Measurements from ENCODE around the gene MICU1. TPM values are rescaled to one million over a fixed set of nuclear protein-coding genes. Genes with fewer than 3 reads are reported as not detected.

Gene MICU1
- total and polyA plus RNA-seq, 10 of the 15 experiments (the other 5 are each of a cell fraction or from before 2014, with no cell fraction given): 18.2 to 36.4 (median 22.2) TPM

GRCh38 chr10:72587568-72587967 is 38.3 kb downstream of the MICU1 start:
- DNase-seq (ENCODE audit: low read depth, low spot score): no peak
- Histone ChIP-seq H3K36me3 (ENCODE audit: control insufficient read depth in 2 of 2, insufficient read depth in 2 of 2, low read length in 1 of 2) (no peaks in the 10 kb centered on the region), H2AFZ (ENCODE audit: control insufficient read depth, low read depth, low read length) (no peak overlapping the region), H3K4me1 (ENCODE audit: control insufficient read depth, insufficient read depth, low read length) (no peaks in the 10 kb centered on the region), H3K79me2 (ENCODE audit: control insufficient read depth, insufficient read depth, low read length) (no peaks in the 10 kb centered on the region), H3K4me2 (ENCODE audit: control insufficient read depth, insufficient read depth) (no peak overlapping the region), H4K20me1 (ENCODE audit: control insufficient read depth, insufficient read depth) (no peaks in the 10 kb centered on the region), H3K9ac (ENCODE audit: control insufficient read depth, insufficient read depth, low read length) (no peak overlapping the region), H3K27me3 (replicated peaks in 1 of 2; ENCODE audit: control insufficient read depth in 2 of 2, insufficient read depth in 2 of 2, low read length in 1 of 2) (no peaks in the 10 kb centered on the region), H3K9me3 (replicated peaks; ENCODE audit: control insufficient read depth, insufficient read depth, low read length) (no peaks in the 10 kb centered on the region), H3K27ac (ENCODE audit: control insufficient read depth, insufficient read depth) (no peak overlapping the region), H3K4me3 (no peak overlapping the region)
- CTCF ChIA-PET: no interaction called here
- POLR2A ChIA-PET: no interaction called here
- 97% methylated on average over 5 of the region's 5 CpGs for WGBS (ENCODE audit: insufficient coverage, insufficient replicate concordance, low lambda C conversion rate, missing lambda C conversion rate)
- no TSS peak for BruUV-seq (replicated peaks)
- TF ChIP-seq FOXM1 (IDR thresholded peaks at IDR 0.05; ENCODE audit: low read depth, low read length) (no peak), ESRRA (IDR thresholded peaks at IDR 0.05; ENCODE audit: low read length) (no peak), IRF4 (IDR thresholded peaks at IDR 0.05; ENCODE audit: low read depth, low read length) (no peak), EZH2 (IDR thresholded peaks at IDR 0.05; ENCODE audit: borderline replicate concordance, control insufficient read depth, low read depth, low read length) (no peak)
- RAD21 ChIA-PET (ENCODE audit: unreplicated experiment): no interaction called here
- SMC1A ChIA-PET (ENCODE audit: uncharacterized antibody, unreplicated experiment): interaction anchor here (1.3 kb wide), 1 partner anchor 14 kb away, joined by 3 read pairs; no protein-coding TSS in a partner anchor
- in situ Hi-C loops (cut with MboI) (no loop called here), intact Hi-C loops (cut with micrococcal nuclease; ENCODE audit: unreplicated experiment) (no loop called here)
- FAIRE-seq: peak; percentile 18
- no peak for ATAC-seq

- no TSS peak for BruUV-seq (replicated peaks)
- no peak for ATAC-seq
- no peak for DNase-seq (ENCODE audit: low read depth, low spot score)
- no peak overlapping the region for H2AFZ ChIP-seq (ENCODE audit: control insufficient read depth, low read depth, low read length)
- ChIA-PET POLR2A (no interaction called here), CTCF (no interaction called here), RAD21 (ENCODE audit: unreplicated experiment) (no interaction called here), SMC1A (ENCODE audit: uncharacterized antibody, unreplicated experiment) (interaction anchor here (0.6 to 0.7 kb wide), 2 partner anchors 121 to 275 kb away, joined by 3 to 4 read pairs; no protein-coding TSS in a partner anchor)
- no peak for FAIRE-seq
- H3K27ac ChIP-seq (ENCODE audit: control insufficient read depth, insufficient read depth): no peak overlapping the region
- in situ Hi-C loops (cut with MboI) (no loop called here), intact Hi-C loops (cut with micrococcal nuclease; ENCODE audit: unreplicated experiment) (no loop called here)
- H3K27me3 ChIP-seq (replicated peaks in 1 of 2; ENCODE audit: control insufficient read depth in 2 of 2, insufficient read depth in 2 of 2, low read length in 1 of 2): no peaks in the 10 kb centered on the region
- no peaks in the 10 kb centered on the region for H3K79me2 ChIP-seq (ENCODE audit: control insufficient read depth, insufficient read depth, low read length)
- no peaks in the 10 kb centered on the region for H3K36me3 ChIP-seq (ENCODE audit: control insufficient read depth in 2 of 2, insufficient read depth in 2 of 2, low read length in 1 of 2)
- H3K4me1 ChIP-seq (ENCODE audit: control insufficient read depth, insufficient read depth, low read length): no peaks in the 10 kb centered on the region
- 96% methylated on average over 4 of the region's 4 CpGs for WGBS (ENCODE audit: insufficient coverage, insufficient replicate concordance, low lambda C conversion rate, missing lambda C conversion rate)
- no peak overlapping the region for H3K4me2 ChIP-seq (ENCODE audit: control insufficient read depth, insufficient read depth)
- no peaks in the 10 kb centered on the region for H4K20me1 ChIP-seq (ENCODE audit: control insufficient read depth, insufficient read depth)
- H3K4me3 ChIP-seq: no peak overlapping the region
- no peak for TF ChIP-seq BCLAF1 (IDR thresholded peaks at IDR 0.05)
- TF ChIP-seq LARP7 (IDR thresholded peaks at IDR 0.05): no peak
- no peaks in the 10 kb centered on the region for H3K9me3 ChIP-seq (replicated peaks; ENCODE audit: control insufficient read depth, insufficient read depth, low read length)
- no peak overlapping the region for H3K9ac ChIP-seq (ENCODE audit: control insufficient read depth, insufficient read depth, low read length)
These were observed 51.2 kb downstream of the MICU1 start for GRCh38 chr10:72574636-72575035.

Measured in GM12878 (cell line).